Neural cell (in vitro differentiated cells): ENCODE data around the gene NPAS3.

Experiments
- EZH2 ChIP-seq: fragments of 200-600, 300-800 bp; shearing (Covaris generic), sonication (generic); IDR thresholded peaks from 2 replicates; pipeline ENCODE4 v1.6.1; 2014; ENCODE audit warnings: antibody characterized with exemption, low read length, borderline replicate concordance, mild to moderate bottlenecking; ENCODE audit not compliant: insufficient read depth, poor library complexity, severe bottlenecking
- MXI1 ChIP-seq: fragments of 450-650 bp; conservative IDR thresholded peaks from 2 replicates; pipeline ENCODE4 v1.6.1; 2014; ENCODE audit warnings: antibody characterized with exemption, mild to moderate bottlenecking; ENCODE audit not compliant: poor library complexity, severe bottlenecking
- RAD21 ChIP-seq: fragments of 450-650 bp; conservative IDR thresholded peaks from 2 replicates; pipeline ENCODE4 v1.6.1; 2014; ENCODE audit warnings: antibody characterized with exemption, mild to moderate bottlenecking, moderate library complexity
- TF ChIP-seq, protein P1 (sequence below): fragments of 450-650 bp; IDR thresholded peaks from 2 replicates; pipeline ENCODE4 v1.5.1; 2014; ENCODE audit warnings: antibody characterized with exemption, mild to moderate bottlenecking, moderate library complexity; ENCODE audit not compliant: poor library complexity, severe bottlenecking

- TF ChIP-seq RAD21 (no peak), MXI1 (no peak), EZH2 (no peak)
- TF ChIP-seq, protein P1, sequence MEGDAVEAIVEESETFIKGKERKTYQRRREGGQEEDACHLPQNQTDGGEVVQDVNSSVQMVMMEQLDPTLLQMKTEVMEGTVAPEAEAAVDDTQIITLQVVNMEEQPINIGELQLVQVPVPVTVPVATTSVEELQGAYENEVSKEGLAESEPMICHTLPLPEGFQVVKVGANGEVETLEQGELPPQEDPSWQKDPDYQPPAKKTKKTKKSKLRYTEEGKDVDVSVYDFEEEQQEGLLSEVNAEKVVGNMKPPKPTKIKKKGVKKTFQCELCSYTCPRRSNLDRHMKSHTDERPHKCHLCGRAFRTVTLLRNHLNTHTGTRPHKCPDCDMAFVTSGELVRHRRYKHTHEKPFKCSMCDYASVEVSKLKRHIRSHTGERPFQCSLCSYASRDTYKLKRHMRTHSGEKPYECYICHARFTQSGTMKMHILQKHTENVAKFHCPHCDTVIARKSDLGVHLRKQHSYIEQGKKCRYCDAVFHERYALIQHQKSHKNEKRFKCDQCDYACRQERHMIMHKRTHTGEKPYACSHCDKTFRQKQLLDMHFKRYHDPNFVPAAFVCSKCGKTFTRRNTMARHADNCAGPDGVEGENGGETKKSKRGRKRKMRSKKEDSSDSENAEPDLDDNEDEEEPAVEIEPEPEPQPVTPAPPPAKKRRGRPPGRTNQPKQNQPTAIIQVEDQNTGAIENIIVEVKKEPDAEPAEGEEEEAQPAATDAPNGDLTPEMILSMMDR = no peak
Observed at GRCh38 chr14:32980902-32981501, 42.3 kb downstream of the NPAS3 start.
